CD14-positive monocyte (primary cell): Measurements from ENCODE around the gene OSBPL10. TPM values are rescaled to one million over a fixed set of nuclear protein-coding genes. Genes with fewer than 3 reads are reported as not detected.

Experiments
- DNase-seq, 3 donors: peaks; one replicate each; pipeline ENCODE4 v3.0.0-alpha.2; 2011 to 2022
- H2AFZ ChIP-seq: 2 replicates; pipeline ENCODE4 v1.6.0; 2012; ENCODE audit warnings: mild to moderate bottlenecking, low read depth, low read length, inconsistent platforms; ENCODE audit not compliant: insufficient read depth, poor library complexity, severe bottlenecking
- H3K27ac ChIP-seq, 2 donors: 1 replicate in 1 of 2; 2 replicates in 1 of 2; pipeline ENCODE4 v1.5.1; 2012 to 2013; ENCODE audit warnings: low read length in 2 of 2, control low read depth in 1 of 2, inconsistent platforms in 1 of 2, low read depth in 1 of 2, mild to moderate bottlenecking in 1 of 2
- H3K27me3 ChIP-seq, 2 donors: one replicate each; pipeline versions ENCODE4 v1.6.0 to v1.6.1; 2011 to 2013; ENCODE audit warnings: low read length in 2 of 2; ENCODE audit not compliant: control insufficient read depth in 2 of 2, insufficient read depth in 2 of 2
- H3K36me3 ChIP-seq, 2 donors: replicated peaks in 1 of 2; 1 replicate in 1 of 2; 2 replicates in 1 of 2; pipeline versions ENCODE4 v1.5.1 to v1.6.1; 2012 to 2013; ENCODE audit warnings: low read length in 2 of 2, control low read depth in 1 of 2, inconsistent platforms in 1 of 2, mild to moderate bottlenecking in 1 of 2; ENCODE audit not compliant: insufficient read depth in 2 of 2, control insufficient read depth in 1 of 2
- H3K4me1 ChIP-seq, 2 donors: 1 replicate in 1 of 2; 2 replicates in 1 of 2; pipeline versions ENCODE4 v1.5.1 to v1.6.1; 2012 to 2013; ENCODE audit warnings: low read length in 2 of 2, control low read depth in 1 of 2, inconsistent platforms in 1 of 2, mild to moderate bottlenecking in 1 of 2, moderate library complexity in 1 of 2; ENCODE audit not compliant: insufficient read depth in 2 of 2, control insufficient read depth in 1 of 2
- H3K4me2 ChIP-seq: replicated peaks from 2 replicates; pipeline ENCODE3; 2012; ENCODE audit warnings: low read length, moderate library complexity, mild to moderate bottlenecking; ENCODE audit not compliant: poor library complexity, severe bottlenecking; ENCODE audit errors: extremely low read depth
- H3K4me3 ChIP-seq, 3 experiments: fragments of 200-600 bp in 1 of 3; sonication (generic) in 1 of 3; replicated peaks in 1 of 3; 1 replicate in 2 of 3; 2 replicates in 1 of 3; pipeline ENCODE4 v1.5.1; 2011 to 2013; ENCODE audit warnings: low read length in 3 of 3, mild to moderate bottlenecking in 3 of 3, control low read depth in 2 of 3, low read depth in 2 of 3, inconsistent platforms in 1 of 3, moderate library complexity in 1 of 3
- H3K79me2 ChIP-seq: 2 replicates; pipeline ENCODE4 v1.6.0; 2012; ENCODE audit warnings: mild to moderate bottlenecking, control low read depth, inconsistent platforms, low read length, moderate library complexity; ENCODE audit not compliant: insufficient read depth
- H3K9ac ChIP-seq: 2 replicates; pipeline ENCODE4 v1.6.0; 2017; ENCODE audit warnings: low read length, mild to moderate bottlenecking; ENCODE audit not compliant: insufficient read depth, poor library complexity, severe bottlenecking
- H3K9me3 ChIP-seq, 2 donors: replicated peaks in 1 of 2; 1 replicate in 1 of 2; 2 replicates in 1 of 2; pipeline versions ENCODE4 v1.5.1 to v1.6.1; 2012 to 2013; ENCODE audit warnings: low read length in 2 of 2, control low read depth in 1 of 2; ENCODE audit not compliant: control insufficient read depth in 1 of 2, insufficient read depth in 1 of 2
- H4K20me1 ChIP-seq: 2 replicates; pipeline ENCODE4 v1.6.0; 2012; ENCODE audit warnings: mild to moderate bottlenecking, low read length, control low read depth, moderate library complexity; ENCODE audit not compliant: insufficient read depth
- H3K27ac Mint-ChIP-seq, 7 donors: one replicate each; pipeline ENCODE4 v1.8.0; 2020; ENCODE audit warnings: mild to moderate bottlenecking in 7 of 7, mixed read lengths in 7 of 7, moderate library complexity in 6 of 7, inconsistent platforms in 2 of 7
- H3K27me3 Mint-ChIP-seq, 3 donors: one replicate each; pipeline ENCODE4 v1.8.0; 2021 to 2022; ENCODE audit warnings: low read depth in 3 of 3, mild to moderate bottlenecking in 3 of 3, mixed read lengths in 3 of 3, moderate library complexity in 3 of 3, inconsistent platforms in 1 of 3
- H3K36me3 Mint-ChIP-seq, 2 donors: one replicate each; pipeline ENCODE4 v1.8.0; 2020; ENCODE audit warnings: mixed read lengths in 2 of 2, inconsistent platforms in 1 of 2, mild to moderate bottlenecking in 1 of 2
- H3K4me1 Mint-ChIP-seq: one replicate; pipeline ENCODE4 v1.8.0; 2020; ENCODE audit warnings: mild to moderate bottlenecking, mixed read lengths
- H3K4me3 Mint-ChIP-seq, 2 donors: one replicate each; pipeline ENCODE4 v1.8.0; 2020; ENCODE audit warnings: mild to moderate bottlenecking in 2 of 2, mixed read lengths in 2 of 2, moderate library complexity in 1 of 2
- H3K9me3 Mint-ChIP-seq, 7 donors: one replicate each; pipeline ENCODE4 v1.8.0; 2020 to 2022; ENCODE audit warnings: mixed read lengths in 7 of 7, mild to moderate bottlenecking in 6 of 7, moderate library complexity in 6 of 7, inconsistent platforms in 2 of 7
- WGBS: methylation state at CpG from one replicate; pipeline ENCODE4 v1.1.5; 2013; ENCODE audit warnings: missing lambda C conversion rate; ENCODE audit not compliant: insufficient coverage; 5-methylcytosine and 5-hydroxymethylcytosine counted together
- intact Hi-C, 2 donors: fragments of 100-400 bp; cut with micrococcal nuclease; formaldehyde crosslinking; loops; one replicate each; pipeline versions ENCODE4 v1.15.0 to v1.15.1; 2023
- polyA plus RNA-seq, 3 donors: library from polyadenylated mRNA; depleted of rRNA in 1 of 3; unstranded in 2 of 3; stranded (reverse) in 1 of 3; fragments of 300-500 nt in 2 of 3; fragments of >200 nt in 1 of 3; fragmentation: Illumina TruSeq in 2 of 3; gene quantifications; 1 replicate in 2 of 3; 2 replicates in 1 of 3; pipeline ENCODE4 v1.2.3, GENCODE V29; 2012 to 2021
- TF ChIP-seq, protein P1 (sequence below): fragments of 200-600 bp; IDR thresholded peaks from one replicate; pipeline ENCODE4 v1.8.0; 2022; ENCODE audit warnings: antibody characterized with exemption, mild to moderate bottlenecking

Gene OSBPL10
- polyA plus RNA-seq, 3 donors, result 0.03 TPM; not detected in 2

GRCh38 chr3:31696815-31697548, 284.1 kb downstream of the OSBPL10 start:
- DNase-seq, result peak in 1 of 3 donors; percentile 18
- no peaks in the 10 kb centered on the region for H4K20me1 ChIP-seq
- no peak overlapping the region for H3K4me3 ChIP-seq
- TF ChIP-seq, protein P1, sequence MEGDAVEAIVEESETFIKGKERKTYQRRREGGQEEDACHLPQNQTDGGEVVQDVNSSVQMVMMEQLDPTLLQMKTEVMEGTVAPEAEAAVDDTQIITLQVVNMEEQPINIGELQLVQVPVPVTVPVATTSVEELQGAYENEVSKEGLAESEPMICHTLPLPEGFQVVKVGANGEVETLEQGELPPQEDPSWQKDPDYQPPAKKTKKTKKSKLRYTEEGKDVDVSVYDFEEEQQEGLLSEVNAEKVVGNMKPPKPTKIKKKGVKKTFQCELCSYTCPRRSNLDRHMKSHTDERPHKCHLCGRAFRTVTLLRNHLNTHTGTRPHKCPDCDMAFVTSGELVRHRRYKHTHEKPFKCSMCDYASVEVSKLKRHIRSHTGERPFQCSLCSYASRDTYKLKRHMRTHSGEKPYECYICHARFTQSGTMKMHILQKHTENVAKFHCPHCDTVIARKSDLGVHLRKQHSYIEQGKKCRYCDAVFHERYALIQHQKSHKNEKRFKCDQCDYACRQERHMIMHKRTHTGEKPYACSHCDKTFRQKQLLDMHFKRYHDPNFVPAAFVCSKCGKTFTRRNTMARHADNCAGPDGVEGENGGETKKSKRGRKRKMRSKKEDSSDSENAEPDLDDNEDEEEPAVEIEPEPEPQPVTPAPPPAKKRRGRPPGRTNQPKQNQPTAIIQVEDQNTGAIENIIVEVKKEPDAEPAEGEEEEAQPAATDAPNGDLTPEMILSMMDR, result no peak
- H3K4me3 Mint-ChIP-seq, result no peak overlapping the region
- H3K36me3 Mint-ChIP-seq, result no peaks in the 10 kb centered on the region
- H2AFZ ChIP-seq, result no peak overlapping the region
- no peak overlapping the region for H3K9ac ChIP-seq
- no peaks in the 10 kb centered on the region for H3K27me3 ChIP-seq
- H3K27ac Mint-ChIP-seq, result no peak overlapping the region
- intact Hi-C loops, result no loop called here
- H3K4me1 Mint-ChIP-seq, result no peaks in the 10 kb centered on the region
- no peaks in the 10 kb centered on the region for H3K36me3 ChIP-seq
- no peaks in the 10 kb centered on the region for H3K9me3 ChIP-seq
- no peak overlapping the region for H3K4me2 ChIP-seq
- H3K9me3 Mint-ChIP-seq, result peaks cover 0 to 2% (median 0%) of the 10 kb centered on the region in 7 donors
- no peaks in the 10 kb centered on the region for H3K79me2 ChIP-seq
- H3K27me3 Mint-ChIP-seq, result peaks cover 2 to 3% (median 2%) of the 10 kb centered on the region in 3 donors
- no peak overlapping the region for H3K27ac ChIP-seq
- WGBS, result 100% methylated on average over 4 of the region's 6 CpGs
- H3K4me1 ChIP-seq, result no peaks in the 10 kb centered on the region

GRCh38 chr3:31696009-31696297, 285.1 kb downstream of the OSBPL10 start:
- H4K20me1 ChIP-seq, result no peaks in the 10 kb centered on the region
- H2AFZ ChIP-seq, result no peak overlapping the region
- Mint-ChIP-seq H3K9me3 (no peaks in the 10 kb centered on the region), H3K27ac (no peak overlapping the region), H3K4me3 (no peak overlapping the region), H3K36me3 (no peaks in the 10 kb centered on the region), H3K4me1 (no peaks in the 10 kb centered on the region), H3K27me3 (peaks cover 0 to 3% (median 2%) of the 10 kb centered on the region in 3 donors)
- H3K79me2 ChIP-seq, result no peaks in the 10 kb centered on the region
- H3K9me3 ChIP-seq, result no peaks in the 10 kb centered on the region
- H3K4me3 ChIP-seq, result no peak overlapping the region
- no peak overlapping the region for H3K9ac ChIP-seq
- H3K4me1 ChIP-seq, result no peaks in the 10 kb centered on the region
- H3K36me3 ChIP-seq, result no peaks in the 10 kb centered on the region
- intact Hi-C loops, result no loop called here
- H3K27me3 ChIP-seq, result no peaks in the 10 kb centered on the region
- TF ChIP-seq, protein P1, result no peak
- no peak overlapping the region for H3K27ac ChIP-seq
- DNase-seq, result no peak
- no peak overlapping the region for H3K4me2 ChIP-seq
